Brain microvascular endothelial cell (primary cell): ENCODE data around the gene THRAP3.
A peak's percentile ranks its signal among the peaks of the same experiment; 100 is the strongest.

Experiments used
- DNase-seq: peaks from one replicate; pipeline ENCODE4 v3.0.0-alpha.2; 2020
- H3K27ac ChIP-seq: fragments of 250-450 bp; sonication (Bioruptor Pico); 2 replicates; pipeline ENCODE4 v1.5.1; 2020; ENCODE audit warnings: mild to moderate bottlenecking, moderate library complexity
- H3K27me3 ChIP-seq: fragments of 250-450 bp; sonication (Bioruptor Pico); replicated peaks from 2 replicates; pipeline ENCODE4 v1.5.1; 2020; ENCODE audit warnings: mild to moderate bottlenecking
- H3K36me3 ChIP-seq: fragments of 250-450 bp; sonication (Bioruptor Pico); replicated peaks from 2 replicates; pipeline ENCODE4 v1.5.1; 2020; ENCODE audit warnings: mild to moderate bottlenecking
- H3K4me3 ChIP-seq: 2 replicates; pipeline ENCODE4 v1.5.1; 2011; ENCODE audit warnings: low read depth, mild to moderate bottlenecking, control low read depth, low read length, moderate library complexity
- CTCF ChIP-seq: IDR thresholded peaks from 2 replicates; pipeline ENCODE4 v1.5.1; 2011; ENCODE audit warnings: low read depth, mild to moderate bottlenecking, moderate library complexity, low read length, control low read depth, inconsistent platforms; ENCODE audit errors: missing control alignments
- in situ Hi-C: cut with HindIII; loops from 2 replicates; pipeline ENCODE4 v1.10.0; 2017; ENCODE audit warnings: low sequenced_read_pairs, low pct_ligation_motif_present

The THRAP3 gene

DNA sequence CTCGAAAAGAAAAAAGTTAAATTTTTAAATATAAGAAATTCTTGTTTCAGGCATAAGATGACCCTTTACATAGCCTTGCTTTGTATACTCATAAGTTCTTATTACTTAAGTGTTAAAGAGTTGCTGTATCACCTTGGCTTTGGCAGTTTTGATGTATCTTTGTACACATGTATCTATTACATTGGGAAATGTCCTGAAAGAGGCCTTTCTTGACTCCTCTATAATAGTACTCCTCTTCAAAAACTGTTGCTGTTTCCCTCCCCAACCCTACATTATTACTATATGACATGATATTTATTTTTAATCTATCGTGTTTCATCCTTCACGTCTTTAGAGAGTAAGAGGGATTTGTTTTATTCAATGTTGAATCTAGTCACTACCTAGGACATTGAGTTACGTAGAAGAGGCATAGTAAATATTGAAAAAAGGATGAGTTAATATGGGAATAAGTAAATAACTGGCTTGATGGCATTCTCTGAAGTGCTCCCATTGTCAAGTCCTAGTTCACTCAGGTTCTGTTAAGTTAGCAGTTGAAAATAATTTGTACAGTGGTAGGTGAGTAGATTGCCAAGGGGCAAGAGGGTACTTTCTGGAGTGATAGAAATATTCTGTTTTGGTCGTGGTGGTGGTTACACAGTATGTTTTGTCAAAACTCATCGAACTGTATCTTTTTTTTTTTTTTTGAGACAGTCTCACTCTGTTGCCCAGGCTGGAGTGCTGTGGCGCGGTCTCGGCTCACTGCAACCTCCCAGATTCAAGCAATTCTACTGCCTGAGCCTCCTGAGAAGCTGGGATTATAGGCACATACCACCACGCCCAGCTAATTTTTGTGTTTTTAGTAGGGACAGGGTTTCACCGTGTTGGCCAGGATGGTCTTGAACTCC lies 8.2 kb downstream of the THRAP3 start:
- DNase-seq: no peak
- Histone ChIP-seq H3K27me3 (no peaks in the 10 kb centered on the region), H3K36me3 (peaks cover 42% of the 10 kb centered on the region), H3K27ac (no peak overlapping the region), H3K4me3 (no peak overlapping the region)
- in situ Hi-C loops: no loop called here
- TF ChIP-seq CTCF: no peak

- Histone ChIP-seq H3K36me3 (peaks cover 31% of the 10 kb centered on the region), H3K27ac (no peak overlapping the region), H3K27me3 (no peaks in the 10 kb centered on the region), H3K4me3 (no peak overlapping the region)
- no peak for TF ChIP-seq CTCF
- in situ Hi-C loops: no loop called here
- DNase-seq: no peak
These were observed 12.1 kb downstream of the THRAP3 start for GRCh38 chr1:36236302-36236701.

DNA sequence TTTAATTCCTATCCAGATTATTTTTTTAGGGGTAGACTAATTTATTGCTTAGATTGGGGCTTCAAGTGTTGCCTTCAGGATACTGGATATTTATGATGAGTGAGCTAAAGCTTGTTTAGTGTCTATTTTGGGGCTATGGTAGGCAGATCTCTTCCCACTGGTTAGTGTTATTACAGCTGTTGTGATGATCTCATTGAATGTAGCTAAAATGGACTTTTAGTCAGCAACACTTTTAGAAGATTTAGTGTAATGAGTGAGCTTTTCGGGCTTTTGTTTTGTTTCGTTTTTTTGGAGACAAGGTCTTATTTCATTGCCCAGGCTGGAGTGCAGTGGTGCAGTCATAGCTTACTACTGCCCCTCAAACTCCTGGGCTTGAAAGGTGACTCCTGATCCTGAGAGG lies 14.2 kb downstream of the THRAP3 start:
- no peak for TF ChIP-seq CTCF
- Histone ChIP-seq H3K36me3 (peaks cover 30% of the 10 kb centered on the region), H3K27ac (peak overlapping the region; percentile 45), H3K27me3 (no peaks in the 10 kb centered on the region), H3K4me3 (no peak overlapping the region)
- in situ Hi-C loops: no loop called here
- peak; percentile 43 for DNase-seq

- TF ChIP-seq CTCF: no peak
- no peak for DNase-seq
- Histone ChIP-seq H3K27me3 (no peaks in the 10 kb centered on the region), H3K4me3 (no peak overlapping the region), H3K27ac (no peak overlapping the region), H3K36me3 (peaks cover 24% of the 10 kb centered on the region)
- in situ Hi-C loops: no loop called here
These were observed 15.8 kb downstream of the THRAP3 start for GRCh38 chr1:36239941-36240637.

GRCh38 chr1:36247538-36247937 lies 23.3 kb downstream of the THRAP3 start:
- Histone ChIP-seq H3K36me3 (peaks cover 7% of the 10 kb centered on the region), H3K27ac (peak overlapping the region; percentile 87), H3K4me3 (no peak overlapping the region), H3K27me3 (no peaks in the 10 kb centered on the region)
- no peak for DNase-seq
- in situ Hi-C loops: no loop called here
- TF ChIP-seq CTCF: no peak
